Astrocyte of the cerebellum (primary cell): ENCODE measurements around the gene ADAMTSL3.

ENCODE experiments used
- DNase-seq: peaks from one replicate; pipeline ENCODE4 v3.0.0-alpha.2; 2011; ENCODE audit warnings: low read depth
- H3K4me3 ChIP-seq: 2 replicates; pipeline ENCODE4 v1.5.1; 2011; ENCODE audit warnings: mild to moderate bottlenecking, low read depth, low read length, moderate library complexity
- in situ Hi-C: cut with HindIII; loops from 2 replicates; pipeline ENCODE4 v1.10.0; 2017; ENCODE audit warnings: low sequenced_read_pairs
- TF ChIP-seq, protein P1 (sequence below): IDR thresholded peaks from 2 replicates; pipeline ENCODE4 v1.5.1; 2012; ENCODE audit warnings: low read length, low read depth, moderate library complexity, mild to moderate bottlenecking; ENCODE audit errors: missing control alignments

ADAMTSL3 gene

DNA sequence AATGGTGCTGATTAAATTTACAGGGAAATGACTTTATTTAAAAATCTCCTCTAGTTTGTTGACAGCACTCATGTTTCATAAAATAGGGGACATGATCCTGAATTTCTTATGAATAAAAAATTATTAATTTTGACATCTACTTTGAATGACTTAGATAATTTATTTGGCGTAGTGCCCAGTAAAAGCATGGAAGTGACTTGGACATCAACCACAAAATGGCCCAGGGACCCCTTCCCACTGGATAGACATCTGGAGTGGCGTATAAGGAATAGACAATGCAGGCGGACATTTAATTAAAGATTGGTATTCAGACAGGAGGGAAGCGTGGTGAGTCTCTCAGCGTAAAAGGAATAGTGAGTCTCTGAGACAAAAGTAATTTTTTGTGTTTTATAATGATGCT is 79.8 kb downstream of the ADAMTSL3 start:
- in situ Hi-C loops, result no loop called here
- no peak overlapping the region for H3K4me3 ChIP-seq
- no peak for DNase-seq
- TF ChIP-seq, protein P1, sequence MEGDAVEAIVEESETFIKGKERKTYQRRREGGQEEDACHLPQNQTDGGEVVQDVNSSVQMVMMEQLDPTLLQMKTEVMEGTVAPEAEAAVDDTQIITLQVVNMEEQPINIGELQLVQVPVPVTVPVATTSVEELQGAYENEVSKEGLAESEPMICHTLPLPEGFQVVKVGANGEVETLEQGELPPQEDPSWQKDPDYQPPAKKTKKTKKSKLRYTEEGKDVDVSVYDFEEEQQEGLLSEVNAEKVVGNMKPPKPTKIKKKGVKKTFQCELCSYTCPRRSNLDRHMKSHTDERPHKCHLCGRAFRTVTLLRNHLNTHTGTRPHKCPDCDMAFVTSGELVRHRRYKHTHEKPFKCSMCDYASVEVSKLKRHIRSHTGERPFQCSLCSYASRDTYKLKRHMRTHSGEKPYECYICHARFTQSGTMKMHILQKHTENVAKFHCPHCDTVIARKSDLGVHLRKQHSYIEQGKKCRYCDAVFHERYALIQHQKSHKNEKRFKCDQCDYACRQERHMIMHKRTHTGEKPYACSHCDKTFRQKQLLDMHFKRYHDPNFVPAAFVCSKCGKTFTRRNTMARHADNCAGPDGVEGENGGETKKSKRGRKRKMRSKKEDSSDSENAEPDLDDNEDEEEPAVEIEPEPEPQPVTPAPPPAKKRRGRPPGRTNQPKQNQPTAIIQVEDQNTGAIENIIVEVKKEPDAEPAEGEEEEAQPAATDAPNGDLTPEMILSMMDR, result no peak

DNA sequence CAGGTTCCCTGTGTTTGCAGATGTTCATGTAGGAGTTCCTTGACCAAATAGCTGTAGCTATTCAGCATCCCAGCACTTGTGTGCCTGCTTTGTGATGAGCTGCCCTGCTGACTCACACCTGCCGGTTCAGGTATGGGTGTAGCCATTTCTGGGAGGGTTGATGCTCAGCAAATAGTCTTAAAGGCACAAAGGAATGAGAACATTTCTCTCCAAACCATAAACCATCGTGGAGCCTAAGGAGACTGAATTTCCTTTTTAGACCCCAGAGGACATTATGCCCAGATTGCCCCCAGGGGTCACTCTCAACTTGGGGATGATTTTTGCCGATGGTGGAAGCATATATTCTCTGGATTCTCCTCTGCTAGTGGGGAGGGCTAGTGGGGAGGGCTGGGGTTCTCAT is 80.6 kb downstream of the ADAMTSL3 start:
- no peak for DNase-seq
- TF ChIP-seq, protein P1, result no peak
- no peak overlapping the region for H3K4me3 ChIP-seq
- in situ Hi-C loops, result no loop called here

GRCh38 chr15:83739629-83740028 is 85.7 kb downstream of the ADAMTSL3 start:
- TF ChIP-seq, protein P1, result no peak
- H3K4me3 ChIP-seq, result no peak overlapping the region
- in situ Hi-C loops, result no loop called here
- DNase-seq, result no peak

DNA sequence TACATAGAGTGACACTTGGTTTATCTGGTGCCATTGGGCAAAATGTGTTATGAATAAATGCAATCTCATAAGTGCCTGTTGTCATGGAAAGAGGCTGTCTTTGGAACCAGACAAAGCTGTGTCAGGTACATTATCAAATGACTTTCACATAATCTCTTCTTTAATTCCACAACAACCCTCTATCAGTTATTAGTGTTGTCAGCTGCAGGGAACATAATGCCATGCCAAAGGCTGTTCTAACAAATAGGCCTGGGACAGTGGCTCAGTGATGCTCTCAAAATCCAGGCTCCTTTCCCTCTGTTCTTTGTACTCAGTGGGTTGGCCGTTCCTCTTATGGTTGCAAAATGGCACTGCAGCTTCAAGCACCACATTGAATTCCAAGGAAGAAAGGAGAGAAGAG is 91.8 kb downstream of the ADAMTSL3 start:
- TF ChIP-seq, protein P1, result no peak
- no peak for DNase-seq
- in situ Hi-C loops, result no loop called here
- no peak overlapping the region for H3K4me3 ChIP-seq

DNA sequence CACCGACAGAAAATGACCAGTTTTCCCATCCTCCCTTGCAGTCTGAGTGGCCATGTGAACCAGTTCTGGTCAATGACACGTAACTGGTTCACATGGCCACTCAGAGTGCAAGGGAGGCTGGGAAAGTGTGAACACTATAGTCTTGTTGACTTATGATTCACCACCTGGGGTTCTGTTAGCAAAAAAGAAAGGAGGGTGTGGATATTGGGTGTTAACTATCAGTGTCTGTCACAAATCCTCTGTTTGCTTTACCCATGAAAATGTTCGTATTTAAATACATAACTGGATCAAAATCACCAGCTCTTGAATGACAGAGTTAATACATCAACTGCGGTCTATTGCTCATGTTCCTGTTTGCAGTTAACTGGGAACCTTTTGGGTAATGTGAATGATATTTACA is 92.3 kb downstream of the ADAMTSL3 start:
- TF ChIP-seq, protein P1, result no peak
- no peak overlapping the region for H3K4me3 ChIP-seq
- in situ Hi-C loops, result no loop called here
- DNase-seq, result no peak

- no peak overlapping the region for H3K4me3 ChIP-seq
- in situ Hi-C loops, result no loop called here
- TF ChIP-seq, protein P1, result peak; percentile 42
- DNase-seq, result peak; percentile 13
These were observed 93.3 kb downstream of the ADAMTSL3 start for GRCh38 chr15:83747050-83747717.
